GM18867 (cell line): ENCODE data around the gene SLC2A6.

Source experiments
- ATAC-seq: cut with Tn5 transposase; IDR thresholded peaks from one replicate; pipeline ENCODE4 v1.9.1; 2021; ENCODE audit warnings: mild to moderate bottlenecking, moderate library complexity; ENCODE audit not compliant: unreplicated experiment

The SLC2A6 gene

DNA sequence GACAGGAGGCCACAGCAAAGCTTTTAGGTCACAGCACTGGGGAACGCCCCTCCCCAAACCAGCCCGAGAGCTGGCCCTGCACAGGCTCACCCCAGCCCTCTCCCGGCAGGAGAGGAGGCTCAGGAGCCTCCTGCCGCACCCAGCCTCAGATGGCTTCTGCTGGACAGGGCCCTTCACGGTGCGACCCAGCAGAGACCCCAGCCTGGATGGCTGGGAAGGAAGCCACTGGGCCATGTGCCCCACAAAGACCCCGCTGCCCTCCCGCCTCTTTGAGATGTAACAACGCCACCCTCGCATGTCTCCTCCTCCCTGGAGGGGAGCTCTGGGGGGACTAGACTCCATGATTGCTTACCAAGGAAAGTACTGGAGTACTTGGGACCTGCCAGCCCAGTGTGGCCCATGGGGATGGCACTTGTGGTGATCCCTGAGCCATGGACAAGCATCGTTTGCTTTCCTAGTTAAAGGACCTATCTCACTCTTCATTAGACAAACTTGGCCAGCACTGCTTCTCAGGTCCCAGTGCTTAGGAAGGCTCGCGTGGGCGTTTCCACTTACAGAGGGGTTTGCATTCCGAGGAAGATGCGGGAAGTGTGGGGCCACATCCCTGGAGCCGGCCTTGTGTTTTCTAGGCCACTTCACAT lies 36.8 kb upstream of the SLC2A6 start:
- ATAC-seq, result no peak

DNA sequence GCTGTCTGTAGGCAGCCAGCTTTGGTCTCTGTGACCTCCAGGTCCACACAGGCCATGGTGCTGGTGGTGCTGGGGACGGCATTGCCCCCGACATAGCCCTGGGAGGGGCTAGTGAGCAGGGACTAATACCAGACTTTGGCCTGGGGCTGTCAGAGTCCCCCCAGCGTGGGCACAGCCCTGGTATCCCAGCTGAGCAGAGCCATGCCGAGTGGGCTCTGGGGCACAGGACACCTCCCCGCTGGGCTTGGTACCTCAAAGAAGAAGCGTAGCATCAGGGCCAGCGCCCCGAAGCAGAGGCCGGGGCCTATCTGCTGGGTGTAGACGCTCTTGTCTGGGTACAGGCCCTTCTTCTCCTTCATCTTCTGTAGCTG lies 36.3 kb upstream of the SLC2A6 start:
- no peak for ATAC-seq

DNA sequence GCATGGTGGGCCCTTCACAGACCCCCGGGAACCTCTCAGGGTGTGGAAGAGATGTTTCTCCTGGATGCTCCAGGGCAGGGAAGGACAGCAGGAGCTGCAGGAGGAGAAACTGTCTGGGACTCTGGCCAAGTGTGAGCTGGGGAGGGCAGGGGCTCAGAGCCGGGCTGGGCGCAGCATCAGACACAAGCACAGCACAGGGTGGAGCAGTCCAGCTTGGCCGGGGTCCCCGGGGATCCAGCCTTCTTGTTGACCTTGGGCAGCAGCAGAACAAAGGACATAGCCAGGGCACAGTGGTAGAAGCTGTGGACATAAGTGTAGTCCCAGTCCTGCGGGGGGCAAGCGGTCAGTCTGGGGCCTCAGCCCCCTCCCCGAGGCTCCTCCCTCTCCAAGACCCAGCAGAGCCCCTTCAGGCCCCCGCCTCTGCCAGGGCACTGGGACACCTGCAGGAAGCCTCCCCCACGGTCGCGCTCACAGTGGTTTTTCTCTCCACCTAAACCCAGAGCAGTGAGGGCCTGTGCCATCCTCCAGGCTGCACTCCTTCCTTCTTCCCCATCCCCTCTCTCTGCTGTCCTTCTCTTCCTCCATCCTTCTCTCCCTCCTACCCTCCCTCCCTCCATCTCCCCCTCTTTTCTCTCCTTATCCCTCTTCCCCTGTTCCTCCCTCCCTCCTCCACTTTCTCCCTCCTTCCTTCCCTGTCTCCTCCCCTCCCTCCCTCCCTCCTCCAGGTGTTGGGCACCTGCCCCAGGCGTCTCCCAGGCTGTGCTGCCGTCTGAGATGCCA lies 35.8 kb upstream of the SLC2A6 start:
- ATAC-seq, result no peak

DNA sequence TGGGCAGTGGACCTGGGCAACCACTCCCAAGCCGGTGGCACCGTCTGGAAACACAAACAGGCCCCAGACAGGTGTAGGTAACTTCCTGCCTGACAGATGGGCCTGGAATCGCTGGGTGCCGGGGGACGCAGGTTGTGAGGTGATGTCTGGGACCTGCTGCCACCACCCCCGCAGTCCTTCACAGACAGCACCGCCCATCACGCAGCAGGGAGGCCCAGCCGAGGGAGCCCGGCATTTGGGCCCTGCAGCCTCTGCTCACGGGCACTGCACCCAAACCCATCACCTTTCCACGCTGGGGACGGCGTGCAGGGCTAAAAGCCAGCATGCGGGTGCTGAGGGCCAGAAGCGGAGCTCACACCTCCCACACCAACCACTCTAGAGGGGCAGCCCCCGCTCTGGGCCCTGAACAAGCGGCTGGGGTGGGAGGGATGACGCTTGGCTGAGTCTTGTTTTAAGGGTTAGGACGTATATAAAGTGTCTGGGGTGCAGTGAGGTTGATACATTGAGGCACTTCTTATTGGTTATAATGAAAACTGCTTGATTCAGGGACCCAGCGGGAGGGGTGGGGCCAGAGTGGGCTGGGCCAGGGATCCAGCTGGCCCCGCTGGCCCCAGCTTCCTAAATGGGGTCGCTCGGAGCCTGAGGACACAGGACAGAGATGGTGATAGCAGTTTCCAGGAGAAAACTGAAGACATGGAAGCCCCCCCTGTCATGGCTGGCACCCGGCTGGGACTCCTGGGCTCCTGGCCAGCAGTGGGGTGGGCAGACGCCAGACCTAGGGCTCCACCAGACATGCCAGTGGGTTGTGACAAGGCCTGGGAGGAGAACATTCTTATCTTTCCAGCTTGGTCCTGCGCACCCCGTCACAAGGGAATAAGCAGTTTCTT lies 34.6 kb upstream of the SLC2A6 start:
- ATAC-seq, result no peak

DNA sequence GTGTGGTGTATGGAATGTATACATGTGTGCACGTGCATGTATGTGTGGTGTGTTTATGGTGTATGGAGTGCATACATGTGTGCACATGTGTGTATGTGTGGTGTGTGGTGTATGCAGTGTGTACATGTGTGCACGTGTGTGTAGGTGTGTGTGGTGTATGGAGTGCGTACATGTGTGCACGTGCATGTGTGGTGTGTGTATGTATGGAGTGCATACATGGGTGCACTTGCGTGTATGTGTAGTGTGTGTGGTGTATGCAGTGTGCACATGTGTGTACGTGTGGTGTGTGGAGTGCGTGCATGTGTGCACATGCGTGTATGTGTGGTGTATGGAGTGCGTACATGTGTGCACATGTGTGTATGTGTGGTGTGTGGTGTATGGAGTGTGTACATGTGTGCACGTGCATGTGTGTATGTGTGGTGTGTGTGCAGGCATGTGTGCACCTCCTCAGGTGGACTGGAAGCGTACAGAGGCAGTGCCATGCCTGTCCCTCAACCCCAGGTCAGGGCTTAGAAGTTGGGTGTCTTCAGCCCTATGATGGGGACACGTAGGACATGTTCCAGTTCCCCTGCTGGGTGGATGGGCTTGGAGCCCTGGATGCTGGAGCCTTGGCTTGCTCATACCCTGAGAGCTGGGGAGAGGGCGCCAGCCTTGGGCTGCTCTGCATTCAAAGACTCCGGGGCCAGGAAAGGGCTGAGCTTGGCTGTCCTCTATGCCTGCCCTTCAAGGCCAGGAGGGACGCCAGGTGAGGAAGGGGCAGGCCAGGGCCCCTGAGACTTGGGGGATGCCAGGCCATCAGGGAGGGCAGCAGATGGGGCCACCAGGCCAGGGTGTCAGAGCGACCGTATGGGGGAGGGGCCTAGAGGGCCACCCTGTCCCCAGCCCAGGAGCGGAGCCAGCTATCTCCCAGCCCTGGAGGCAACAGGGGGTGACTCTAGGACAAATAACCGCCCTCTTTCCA lies 33.6 kb upstream of the SLC2A6 start:
- no peak for ATAC-seq

DNA sequence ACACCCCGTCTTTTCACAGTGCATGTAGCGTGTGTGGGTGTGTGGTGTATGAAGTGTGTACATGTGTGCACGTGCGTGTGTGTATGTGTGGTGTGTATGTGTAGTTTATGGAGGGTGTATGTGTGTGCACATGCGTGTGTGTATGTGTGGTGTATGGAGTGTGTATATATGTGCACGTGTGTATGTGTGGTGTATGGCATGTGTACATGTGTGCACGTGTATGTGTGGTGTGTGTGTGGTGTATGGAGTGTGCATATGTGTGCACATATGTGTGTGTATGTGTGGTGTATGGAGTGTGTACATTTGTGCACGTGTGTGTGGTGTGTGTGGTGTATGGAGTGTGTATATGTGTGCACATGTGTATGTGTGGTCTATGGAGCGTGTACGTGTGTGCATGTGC lies 32.7 kb upstream of the SLC2A6 start:
- ATAC-seq, result no peak

DNA sequence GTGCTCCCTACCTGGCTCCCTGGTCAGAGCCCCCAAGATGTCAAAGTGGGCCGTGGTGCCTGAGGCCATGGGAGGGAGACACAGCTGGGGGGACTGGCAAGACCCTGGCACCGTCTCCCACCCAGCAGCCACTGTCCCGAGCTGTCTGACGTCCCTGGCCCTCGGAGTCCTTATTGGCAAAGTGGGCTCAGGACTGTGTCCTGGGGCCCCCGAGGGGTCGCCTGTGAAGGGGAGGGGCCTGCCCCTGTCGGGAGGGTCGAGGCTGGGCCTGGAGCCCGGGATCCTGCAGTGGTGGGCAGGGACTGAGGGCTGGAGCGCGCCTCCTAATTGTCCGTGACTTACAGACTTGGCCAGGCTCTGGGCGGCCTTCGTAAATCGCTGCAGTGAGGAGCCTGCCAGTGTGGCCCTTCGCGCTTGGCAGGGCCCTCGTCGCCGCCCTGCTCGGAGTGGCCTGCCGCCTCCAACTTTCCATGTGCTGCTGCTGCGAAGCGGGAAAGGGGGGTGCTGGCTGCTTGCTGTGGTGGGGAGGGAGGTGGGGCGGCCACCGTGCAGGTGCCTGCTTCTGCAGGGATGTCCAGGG lies 32.1 kb upstream of the SLC2A6 start:
- ATAC-seq, result no peak

DNA sequence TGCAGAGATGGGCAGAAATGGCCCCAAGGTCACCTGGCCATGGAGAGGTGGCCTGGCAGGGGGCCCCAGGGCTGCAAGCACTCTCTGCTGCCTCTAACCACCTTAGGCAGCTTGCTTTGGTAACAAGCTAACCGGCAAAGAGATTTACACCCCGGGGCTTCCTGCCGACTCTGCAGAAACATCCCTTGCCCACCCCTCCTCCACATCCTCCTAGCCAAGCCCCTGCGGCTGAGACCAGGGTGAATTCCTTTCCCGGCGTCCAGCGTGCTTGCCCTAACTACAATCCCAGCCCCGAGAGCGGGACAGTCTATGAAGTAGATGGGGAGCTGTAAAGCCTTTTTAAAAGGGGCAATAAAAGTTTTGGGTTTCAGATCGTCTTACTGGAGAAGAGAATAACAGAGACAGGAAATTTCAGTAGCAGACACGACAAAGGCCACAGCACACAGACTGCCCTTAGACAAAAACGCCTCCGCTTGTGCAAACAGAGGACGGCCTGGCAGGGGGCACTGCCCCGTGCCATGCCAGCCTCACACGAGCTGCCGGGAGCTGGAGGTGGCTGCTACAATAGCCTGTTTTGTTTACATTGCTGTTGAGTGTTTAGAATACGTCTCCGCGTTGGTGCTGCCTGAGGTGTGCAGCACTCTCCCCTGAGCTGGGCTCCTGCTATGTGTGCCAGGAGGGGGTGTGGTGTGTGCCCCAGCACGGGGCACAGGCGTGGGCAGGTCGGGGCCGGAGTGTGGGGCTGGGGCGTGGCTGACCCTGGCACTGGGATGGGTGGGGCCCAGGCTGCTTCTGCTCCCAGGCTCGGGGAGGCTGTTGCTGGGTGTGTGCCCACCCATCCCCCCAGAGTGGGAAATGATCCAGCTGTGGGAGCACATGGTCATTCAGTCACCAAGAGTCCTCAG lies 30.5 kb upstream of the SLC2A6 start:
- ATAC-seq, result no peak

DNA sequence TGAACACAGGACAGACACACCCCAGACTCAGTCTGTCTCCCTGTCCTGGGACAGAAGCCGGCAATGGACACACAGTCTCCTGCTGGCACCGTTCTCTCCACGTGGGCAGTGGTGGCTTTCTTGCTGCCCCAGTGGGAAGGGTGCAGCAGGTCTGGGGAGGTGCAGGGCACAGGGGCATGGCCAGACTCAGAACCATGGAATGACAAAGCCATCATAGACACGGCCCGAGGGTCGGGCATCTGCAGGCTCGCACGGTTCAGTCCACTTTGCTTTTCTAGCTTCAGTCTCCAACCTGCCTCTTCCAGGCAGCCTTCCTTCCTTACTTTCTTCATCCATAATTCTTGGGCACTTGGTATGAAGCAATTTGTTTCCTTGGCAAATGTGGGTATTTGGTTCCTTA lies 29.1 kb upstream of the SLC2A6 start:
- ATAC-seq, result no peak

DNA sequence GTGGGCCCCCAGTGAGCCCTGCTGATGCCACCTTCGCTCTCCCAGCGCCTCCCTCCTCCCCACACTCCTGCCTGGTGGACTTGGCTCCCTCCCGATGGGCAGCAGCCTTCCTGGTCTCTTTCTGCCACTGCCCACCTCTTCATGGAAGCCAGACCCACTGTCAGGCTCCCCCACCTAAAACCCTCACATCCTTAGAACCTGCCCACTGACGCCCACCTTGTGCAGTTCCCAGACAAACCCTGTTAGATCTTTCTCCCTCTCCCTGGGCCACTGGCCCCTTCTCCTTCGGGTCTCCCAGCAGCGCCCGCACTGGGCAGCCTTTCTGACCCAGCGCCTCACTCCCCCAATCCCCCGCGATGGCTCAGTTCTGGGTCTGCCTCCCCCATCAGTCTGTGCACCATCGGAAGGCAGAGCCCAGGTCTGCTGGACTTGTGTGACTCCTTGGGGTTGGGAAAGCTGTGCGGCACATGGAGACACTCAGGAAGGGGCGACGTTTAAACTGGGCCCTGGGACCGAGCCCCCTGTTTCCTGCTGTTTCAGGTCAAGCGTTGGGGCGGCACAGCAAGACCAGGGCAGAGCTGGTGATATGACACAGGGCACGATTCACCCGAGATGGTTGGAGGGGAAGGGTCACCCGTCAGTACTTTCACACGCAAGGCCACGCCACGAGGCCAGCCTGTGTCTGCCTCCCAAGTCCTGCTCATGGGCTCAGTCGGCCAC lies 28.5 kb upstream of the SLC2A6 start:
- no peak for ATAC-seq

DNA sequence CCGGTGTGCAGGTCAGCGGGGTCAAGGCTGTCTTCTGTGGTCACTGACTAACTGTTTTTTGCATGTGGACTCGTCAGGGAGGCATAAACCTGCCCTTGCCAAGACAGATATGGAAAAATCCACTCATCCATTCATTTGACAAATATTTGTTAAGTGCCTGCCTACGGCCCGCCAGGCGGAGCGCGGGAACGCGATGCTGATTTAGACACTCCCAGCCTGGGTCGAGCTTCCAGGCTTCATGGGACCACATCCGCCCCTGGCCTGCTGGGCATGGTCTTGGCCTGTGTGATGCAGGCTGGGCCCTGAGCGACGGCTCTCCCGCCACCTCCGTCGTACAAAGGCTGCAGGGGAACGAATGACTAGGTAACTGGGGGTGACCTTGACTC lies 27.7 kb upstream of the SLC2A6 start:
- no peak for ATAC-seq

DNA sequence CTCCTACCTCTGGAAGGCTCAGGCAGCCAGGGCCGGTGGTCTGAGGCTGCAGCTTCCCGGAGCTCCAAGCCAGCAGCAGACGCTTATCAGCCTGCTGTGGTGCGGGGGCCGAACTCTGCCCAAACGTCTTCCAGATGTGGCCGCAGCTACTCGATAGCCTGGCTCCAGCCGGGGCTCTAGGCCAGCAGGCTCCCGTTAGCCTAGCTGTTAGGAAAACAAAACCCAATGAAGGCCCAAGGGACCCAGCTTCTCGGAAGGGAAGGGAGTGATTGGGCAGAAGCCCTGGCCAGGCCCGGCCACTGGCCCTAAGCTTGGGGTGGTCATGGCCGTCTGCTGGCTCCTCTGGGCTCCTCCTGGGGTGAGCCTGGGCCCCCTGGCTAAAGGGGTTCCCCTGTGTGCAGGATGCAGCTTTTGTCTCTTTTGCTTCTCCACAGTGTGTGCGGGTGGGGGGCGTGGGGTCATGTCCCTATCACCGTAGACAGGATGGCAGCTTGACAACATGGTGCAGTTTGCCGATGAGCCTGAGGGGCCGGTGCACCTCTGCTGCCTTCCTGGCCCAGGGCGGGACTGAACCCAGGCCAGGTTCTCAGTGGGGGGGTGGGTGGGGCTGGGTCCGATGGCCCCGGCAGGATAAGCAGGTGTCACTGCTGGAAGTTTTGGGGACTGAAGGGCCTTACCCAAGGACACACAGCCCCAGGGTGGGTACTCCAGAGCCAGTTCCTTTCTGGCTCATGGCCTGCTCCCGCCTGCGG lies 27.2 kb upstream of the SLC2A6 start:
- ATAC-seq, result no peak

DNA sequence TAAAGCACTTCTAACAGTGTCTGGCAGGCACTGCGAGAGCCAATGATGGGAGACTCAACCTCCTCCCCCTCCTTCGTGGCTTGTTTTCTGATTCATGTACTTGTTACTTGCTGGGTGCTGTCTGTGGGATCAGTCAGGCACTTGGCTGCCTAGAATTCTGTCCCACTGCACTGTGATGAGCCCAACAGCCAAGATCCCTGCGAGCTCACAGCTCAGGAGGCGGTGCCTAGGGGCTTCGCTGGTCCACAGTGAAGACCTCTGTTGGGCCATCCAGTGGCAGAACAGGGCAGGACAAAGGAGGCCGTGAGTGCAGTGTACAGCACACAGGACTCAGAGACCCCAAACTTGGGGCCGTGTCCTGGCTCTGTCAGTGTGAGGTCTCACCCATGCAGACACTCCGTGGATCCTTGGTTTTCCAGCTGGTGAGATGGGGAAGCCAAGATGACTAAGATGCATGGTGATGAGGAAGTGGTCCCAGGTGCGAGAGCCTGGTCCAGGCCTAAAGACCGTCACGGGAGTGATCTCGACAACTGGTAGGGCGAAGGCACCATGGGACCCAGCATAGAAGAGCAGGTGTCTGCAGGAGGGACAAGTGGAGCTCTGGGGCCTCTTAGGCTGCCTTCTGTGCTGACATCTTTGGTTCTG lies 26.4 kb upstream of the SLC2A6 start:
- no peak for ATAC-seq

DNA sequence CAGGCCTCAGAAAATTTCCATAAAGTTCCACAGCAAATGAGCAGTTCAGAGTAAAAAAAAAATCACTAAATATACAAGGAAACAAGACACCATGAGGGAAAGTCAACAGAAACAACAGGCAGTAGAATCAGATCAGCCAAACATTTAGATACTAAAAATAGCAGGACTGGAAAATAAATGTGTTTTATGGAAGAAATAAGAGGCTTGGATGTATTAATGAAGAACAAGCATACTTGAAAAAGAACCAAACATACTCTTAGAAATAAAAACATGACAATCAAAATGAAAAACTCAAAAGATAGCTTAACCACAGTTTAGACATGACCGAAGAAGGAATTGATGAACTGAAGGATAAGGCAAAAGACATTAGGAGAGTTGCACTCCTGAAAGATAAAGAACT lies 23.2 kb upstream of the SLC2A6 start:
- ATAC-seq, result no peak

DNA sequence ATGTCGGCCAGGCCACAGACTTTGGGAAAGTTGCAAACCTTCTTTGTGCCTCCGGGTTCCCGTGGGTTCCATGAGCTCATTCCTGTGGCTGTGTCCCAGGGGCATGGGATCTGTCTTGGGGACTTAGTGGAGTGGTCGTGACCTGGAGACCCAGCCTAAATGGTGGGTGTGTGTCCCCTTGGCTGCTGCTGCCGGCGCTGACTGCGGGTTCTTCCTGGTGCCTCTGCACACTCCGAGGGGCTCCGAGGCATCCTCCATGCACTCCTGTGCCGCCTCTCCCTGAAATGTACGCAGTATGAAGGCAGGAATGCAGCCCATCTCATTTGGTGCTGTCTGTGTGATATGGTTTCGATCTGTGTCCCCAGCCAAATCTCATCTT lies 21.0 kb upstream of the SLC2A6 start:
- no peak for ATAC-seq

DNA sequence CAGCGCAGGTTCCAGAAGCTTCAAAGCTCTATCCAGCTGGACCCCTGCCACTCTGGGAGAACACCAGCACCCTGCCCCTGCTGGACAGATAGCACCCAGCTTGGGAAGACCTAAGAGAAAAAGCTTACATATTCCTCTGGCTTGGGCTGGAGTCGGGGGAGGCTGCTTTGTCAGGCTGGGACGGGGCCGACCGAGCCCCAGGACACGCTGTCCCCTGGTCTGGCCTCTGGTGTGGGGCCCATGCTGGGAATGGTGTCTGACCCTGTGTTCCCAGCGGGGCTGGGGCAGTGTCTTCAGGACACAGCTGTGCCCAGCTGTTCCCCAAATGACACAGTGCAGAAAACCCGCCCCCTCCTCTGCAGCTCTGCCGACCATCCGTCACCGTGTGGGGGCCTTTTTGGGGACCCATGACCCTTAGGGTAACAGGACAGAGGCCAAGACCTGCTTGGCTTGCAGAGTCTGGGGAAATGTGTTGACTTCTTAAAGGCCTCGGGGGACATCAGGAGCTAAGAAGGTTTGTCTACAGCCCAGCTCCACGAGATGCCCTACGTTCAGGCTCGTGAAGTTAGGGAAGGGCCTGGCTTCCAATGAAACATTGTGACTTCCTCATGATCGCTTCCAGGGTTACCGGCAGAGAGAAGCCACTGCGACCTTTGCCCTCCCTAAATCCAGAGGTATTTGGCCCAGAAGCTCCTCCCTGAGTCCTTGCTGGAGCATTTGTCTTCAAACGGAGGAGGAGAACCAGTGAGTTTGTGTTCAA lies 20.4 kb upstream of the SLC2A6 start:
- ATAC-seq, result no peak
